Measurements from ENCODE around the gene ZBTB20.

Gene ZBTB20

DNA sequence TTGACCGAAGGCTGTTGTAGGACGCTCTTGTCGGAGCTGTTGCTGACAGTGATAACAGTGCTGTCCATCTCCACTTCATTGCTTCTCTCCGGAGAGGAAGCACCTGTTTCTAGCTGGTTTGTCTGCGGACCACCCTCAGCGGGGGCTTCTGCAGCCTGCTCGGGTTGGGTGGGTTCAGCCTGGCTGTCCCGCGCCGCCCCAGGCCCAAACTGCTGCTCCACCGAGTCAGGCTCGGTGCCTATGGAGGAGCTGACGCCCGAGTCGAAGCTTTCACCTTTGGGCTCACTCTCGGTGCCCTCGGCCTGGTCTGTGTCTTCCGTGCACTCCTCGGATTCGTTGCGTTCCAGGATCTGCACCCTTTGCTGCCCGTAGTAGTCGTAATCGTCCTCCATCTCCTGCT is 796.4 kb downstream of the ZBTB20 start:
- TF ChIP-seq, protein P1, sequence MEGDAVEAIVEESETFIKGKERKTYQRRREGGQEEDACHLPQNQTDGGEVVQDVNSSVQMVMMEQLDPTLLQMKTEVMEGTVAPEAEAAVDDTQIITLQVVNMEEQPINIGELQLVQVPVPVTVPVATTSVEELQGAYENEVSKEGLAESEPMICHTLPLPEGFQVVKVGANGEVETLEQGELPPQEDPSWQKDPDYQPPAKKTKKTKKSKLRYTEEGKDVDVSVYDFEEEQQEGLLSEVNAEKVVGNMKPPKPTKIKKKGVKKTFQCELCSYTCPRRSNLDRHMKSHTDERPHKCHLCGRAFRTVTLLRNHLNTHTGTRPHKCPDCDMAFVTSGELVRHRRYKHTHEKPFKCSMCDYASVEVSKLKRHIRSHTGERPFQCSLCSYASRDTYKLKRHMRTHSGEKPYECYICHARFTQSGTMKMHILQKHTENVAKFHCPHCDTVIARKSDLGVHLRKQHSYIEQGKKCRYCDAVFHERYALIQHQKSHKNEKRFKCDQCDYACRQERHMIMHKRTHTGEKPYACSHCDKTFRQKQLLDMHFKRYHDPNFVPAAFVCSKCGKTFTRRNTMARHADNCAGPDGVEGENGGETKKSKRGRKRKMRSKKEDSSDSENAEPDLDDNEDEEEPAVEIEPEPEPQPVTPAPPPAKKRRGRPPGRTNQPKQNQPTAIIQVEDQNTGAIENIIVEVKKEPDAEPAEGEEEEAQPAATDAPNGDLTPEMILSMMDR (IDR thresholded peaks at IDR 0.05; ENCODE audit: low read depth, low read length) = no peak

GRCh38 chr3:114350271-114350670 is 796.8 kb downstream of the ZBTB20 start:
- H3K27me3 ChIP-seq = no peaks in the 10 kb centered on the region
- TF ChIP-seq, protein P1 (IDR thresholded peaks at IDR 0.05; ENCODE audit: low read depth, low read length) = no peak
- H3K36me3 ChIP-seq = peaks cover 12% of the 10 kb centered on the region
- no peak for DNase-seq
- no peaks in the 10 kb centered on the region for H3K4me1 ChIP-seq
- H3K4me3 ChIP-seq (ENCODE audit: low read depth, low read length) = no peak overlapping the region
- H3K9me3 ChIP-seq = no peaks in the 10 kb centered on the region

More for the DNA sequence above, 796.4 kb downstream of the ZBTB20 start:
- no peak overlapping the region for H3K4me3 ChIP-seq (ENCODE audit: low read depth, low read length)
- peaks cover 12% of the 10 kb centered on the region for H3K36me3 ChIP-seq
- no peaks in the 10 kb centered on the region for H3K9me3 ChIP-seq
- no peaks in the 10 kb centered on the region for H3K27me3 ChIP-seq
- H3K4me1 ChIP-seq = no peaks in the 10 kb centered on the region
- DNase-seq = no peak

- no peak for DNase-seq
Observed at GRCh38 chr3:114344492-114344891, 802.6 kb downstream of the ZBTB20 start.

DNA sequence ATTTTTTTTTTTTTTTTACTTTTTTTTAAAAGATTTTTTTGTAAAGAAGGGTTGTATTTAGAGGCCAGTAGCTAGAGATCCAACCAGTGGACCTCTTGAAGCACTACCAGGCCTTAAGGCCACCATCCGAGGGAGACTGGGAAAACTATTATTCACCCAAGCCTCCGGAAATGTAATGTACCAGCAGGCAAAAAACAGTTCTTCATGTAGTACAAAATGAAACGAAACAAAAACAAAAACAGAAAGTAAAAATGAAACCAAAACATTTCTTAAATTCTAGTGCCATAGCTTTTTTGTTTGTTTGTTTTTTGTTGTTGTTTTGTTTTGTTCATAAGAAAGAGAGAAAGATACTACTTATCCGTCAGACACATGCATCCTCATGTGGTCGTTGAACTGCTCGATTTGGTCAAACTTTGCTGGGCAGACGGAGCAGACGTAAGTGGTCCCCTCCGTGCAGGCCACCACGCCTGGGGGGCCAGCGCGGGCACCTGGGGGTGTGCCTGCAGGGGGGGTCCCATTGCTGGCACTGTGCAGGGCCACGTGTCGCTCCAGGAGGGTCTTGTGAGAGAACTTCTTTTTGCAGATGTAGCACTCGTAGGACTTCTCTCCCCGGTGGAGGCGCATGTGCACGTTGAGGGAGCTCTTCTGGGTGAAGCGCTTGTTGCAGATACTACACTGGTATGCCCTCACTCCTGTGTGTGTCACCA is 808.3 kb downstream of the ZBTB20 start:
- H3K9me3 ChIP-seq = no peaks in the 10 kb centered on the region
- no peak for DNase-seq
- H3K4me3 ChIP-seq (ENCODE audit: low read depth, low read length) = no peak overlapping the region
- H3K27me3 ChIP-seq = no peaks in the 10 kb centered on the region
- no peaks in the 10 kb centered on the region for H3K36me3 ChIP-seq
- TF ChIP-seq, protein P1 (IDR thresholded peaks at IDR 0.05; ENCODE audit: low read depth, low read length) = no peak
- H3K4me1 ChIP-seq = no peaks in the 10 kb centered on the region

More at GRCh38 chr3:114344492-114344891, 802.6 kb downstream of the ZBTB20 start:
- H3K9me3 ChIP-seq = no peaks in the 10 kb centered on the region
- TF ChIP-seq, protein P1 (IDR thresholded peaks at IDR 0.05; ENCODE audit: low read depth, low read length) = no peak
- H3K27me3 ChIP-seq = no peaks in the 10 kb centered on the region
- peaks cover 3% of the 10 kb centered on the region; the same call in 1 of the 2 replicates for H3K36me3 ChIP-seq
- H3K4me1 ChIP-seq = no peaks in the 10 kb centered on the region
- H3K4me3 ChIP-seq (ENCODE audit: low read depth, low read length) = no peak overlapping the region

- TF ChIP-seq, protein P1 (IDR thresholded peaks at IDR 0.05; ENCODE audit: low read depth, low read length) = no peak
- DNase-seq = no peak
- no peaks in the 10 kb centered on the region for H3K9me3 ChIP-seq
Observed at GRCh38 chr3:114336857-114337256, 810.2 kb downstream of the ZBTB20 start.

DNA sequence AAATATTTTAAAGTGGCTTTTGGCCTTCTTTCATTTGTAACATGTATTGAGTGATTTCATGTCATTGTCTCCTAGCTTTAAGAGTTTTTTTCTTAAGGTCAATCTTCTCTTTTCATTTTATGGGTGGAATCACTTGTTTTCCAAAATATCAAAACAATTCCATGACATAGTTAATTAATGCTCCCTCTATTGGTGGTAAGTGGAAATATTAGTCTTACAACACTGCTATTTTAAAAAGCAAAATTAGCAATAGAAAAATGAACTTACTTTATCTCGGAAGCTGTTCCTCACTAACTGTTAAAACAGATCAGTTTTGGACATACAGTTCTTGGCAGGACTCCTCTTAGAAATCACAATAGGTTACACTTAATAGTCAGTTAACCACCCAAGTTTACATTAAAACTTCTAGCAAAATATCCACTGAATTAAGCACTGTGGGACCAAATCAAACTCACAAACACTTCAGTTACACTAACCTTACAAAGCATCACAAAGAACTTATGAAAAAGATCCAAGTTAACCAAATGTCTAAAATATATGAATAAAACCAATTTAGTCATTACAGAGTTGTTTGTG is 810.9 kb downstream of the ZBTB20 start:
- Histone ChIP-seq H3K9me3 (no peaks in the 10 kb centered on the region), H3K4me1 (no peaks in the 10 kb centered on the region), H3K27me3 (no peaks in the 10 kb centered on the region), H3K4me3 (ENCODE audit: low read depth, low read length) (no peak overlapping the region), H3K36me3 (no peaks in the 10 kb centered on the region)
- TF ChIP-seq, protein P1 (IDR thresholded peaks at IDR 0.05; ENCODE audit: low read depth, low read length) = peak; percentile 28; the same call in 1 of the 2 replicates
- DNase-seq = no peak

More at GRCh38 chr3:114336857-114337256, 810.2 kb downstream of the ZBTB20 start:
- H3K27me3 ChIP-seq = no peaks in the 10 kb centered on the region
- no peaks in the 10 kb centered on the region for H3K36me3 ChIP-seq
- no peaks in the 10 kb centered on the region for H3K4me1 ChIP-seq
- no peak overlapping the region for H3K4me3 ChIP-seq (ENCODE audit: low read depth, low read length)
